RCC 7860 (cell line): Measurements from ENCODE around the gene ZIC2.

Experiments
- DNase-seq: peaks from one replicate; pipeline ENCODE4 v3.0.0-alpha.2; 2015; ENCODE audit warnings: low spot score
- FAIRE-seq: peaks from 2 replicates; lab custom pipeline; 2012; peaks lifted over from hg19 to GRCh38; lab: Jason Lieb, UNC

Gene ZIC2

DNA sequence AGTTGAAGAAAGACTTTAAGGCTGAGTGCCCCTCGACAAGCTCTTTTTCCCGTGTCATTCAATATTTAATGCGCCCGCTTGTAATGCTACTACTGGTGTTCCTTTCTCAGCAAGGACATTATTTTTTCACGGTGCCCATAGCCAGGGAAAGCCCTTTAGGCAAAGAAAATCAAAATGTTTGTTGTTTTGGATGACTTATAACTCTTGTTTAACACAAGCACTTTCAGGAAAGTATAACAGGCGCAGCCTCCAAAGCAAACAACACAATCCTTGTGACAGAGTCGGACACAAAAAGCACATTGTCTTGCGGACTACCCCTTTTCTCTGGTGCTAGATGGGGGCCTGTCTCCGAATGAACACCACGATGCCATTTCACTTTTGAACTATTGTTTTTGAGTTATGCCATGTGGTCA lies 22.5 kb upstream of the ZIC2 start:
- no peak for FAIRE-seq
- DNase-seq = no peak

DNA sequence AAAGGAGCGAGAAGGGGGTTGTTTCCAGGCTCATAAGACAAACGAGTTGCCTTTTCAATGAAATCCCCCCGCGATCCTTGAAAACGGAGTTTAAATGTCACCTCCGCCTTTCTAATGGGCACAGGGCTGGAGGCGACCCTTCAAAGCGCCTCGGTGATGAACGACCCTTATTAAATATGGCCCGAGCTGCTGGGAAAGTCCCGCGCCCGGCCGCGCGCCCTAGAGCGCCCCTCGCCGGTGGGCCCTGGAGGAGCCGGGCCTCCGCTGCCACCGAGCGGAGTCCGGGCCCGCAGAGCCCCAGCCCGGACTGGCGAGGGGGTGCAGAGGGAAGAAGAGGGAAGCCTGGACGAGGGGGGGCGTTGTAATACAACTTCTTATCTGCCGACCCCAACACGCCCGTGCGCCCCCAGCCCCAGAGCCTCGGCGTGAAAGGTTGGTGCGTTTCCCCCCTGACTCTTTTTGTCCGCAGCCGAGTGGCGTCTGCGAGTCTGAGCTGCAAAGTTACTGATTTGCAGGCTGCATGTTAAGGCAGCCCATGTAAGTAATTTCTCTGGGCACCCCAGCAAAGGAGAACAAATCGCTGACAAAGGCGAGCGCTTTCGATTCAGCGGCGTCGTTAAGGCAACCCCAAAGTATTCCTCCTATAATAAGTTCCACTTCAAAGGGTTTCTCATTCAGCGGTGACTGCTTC lies 21.9 kb upstream of the ZIC2 start:
- FAIRE-seq (no peak), DNase-seq (no peak)

DNA sequence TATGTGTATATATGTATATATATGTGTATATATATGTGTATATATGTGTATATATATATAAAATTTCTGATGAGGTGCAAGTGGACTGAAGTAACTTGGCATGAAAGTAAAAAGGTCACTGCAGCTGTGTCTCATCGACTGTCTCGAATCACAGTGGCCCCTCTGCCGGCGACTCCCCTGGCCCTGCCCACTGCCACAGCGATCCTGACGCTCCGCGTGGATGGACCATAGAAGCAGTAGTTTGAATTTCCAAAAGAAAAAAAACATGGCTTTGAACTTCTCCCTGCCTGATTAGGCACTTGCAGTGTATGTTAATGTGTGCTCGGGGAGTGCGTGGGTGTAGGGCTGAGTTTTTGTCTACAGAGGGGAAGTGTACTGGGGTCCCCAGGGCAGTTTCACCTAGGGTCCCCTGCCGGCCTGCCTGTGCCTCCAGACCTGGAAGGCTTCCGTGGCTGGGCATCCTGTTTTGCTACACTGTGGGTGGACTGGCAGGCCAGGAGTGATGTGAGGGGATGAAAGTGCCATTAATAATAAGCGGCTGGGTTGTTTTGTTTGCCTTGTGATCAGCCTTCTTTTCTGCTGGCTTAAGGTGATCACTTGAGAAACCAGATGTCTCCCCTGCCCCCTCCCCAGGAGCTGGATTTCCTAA lies 20.8 kb upstream of the ZIC2 start:
- FAIRE-seq = no peak
- DNase-seq = no peak

DNA sequence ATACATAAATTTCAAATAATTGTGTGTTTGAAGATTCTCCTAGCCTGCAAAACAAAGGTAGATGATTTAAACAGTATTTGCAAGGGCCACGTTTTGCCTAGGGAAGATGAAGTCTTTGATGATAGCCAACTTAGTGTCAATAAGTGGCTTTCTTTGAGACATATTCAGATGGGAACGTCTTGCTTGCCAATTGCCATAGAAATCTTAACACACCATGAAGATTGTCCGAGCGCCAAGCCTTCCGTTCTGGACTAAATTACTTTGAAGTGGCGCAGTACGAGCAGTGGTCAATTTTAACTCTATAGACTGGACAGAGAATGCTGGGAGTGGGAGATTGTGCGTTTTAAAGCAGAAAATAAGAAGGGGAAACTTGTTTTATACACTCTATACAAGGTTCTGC lies 19.9 kb upstream of the ZIC2 start:
- DNase-seq (no peak), FAIRE-seq (no peak)

DNA sequence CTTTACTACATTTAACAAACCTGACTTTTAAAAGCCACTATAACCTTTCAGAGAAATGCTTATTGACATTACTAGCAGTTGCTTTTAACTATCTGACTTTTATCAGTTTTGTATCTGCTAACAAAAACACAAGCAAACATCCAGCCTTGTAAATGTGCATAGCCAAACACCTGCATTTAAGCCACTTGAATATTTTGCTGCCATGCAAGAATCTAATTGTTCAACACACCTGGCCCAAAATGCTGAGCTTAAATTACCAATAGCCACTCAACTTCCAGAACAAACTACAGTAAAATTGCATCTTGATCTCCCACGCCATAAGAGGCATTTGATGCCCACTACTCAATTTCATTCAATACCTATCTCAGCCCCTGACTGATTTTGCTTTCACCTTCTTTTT lies 19.3 kb upstream of the ZIC2 start:
- DNase-seq = no peak
- no peak for FAIRE-seq

DNA sequence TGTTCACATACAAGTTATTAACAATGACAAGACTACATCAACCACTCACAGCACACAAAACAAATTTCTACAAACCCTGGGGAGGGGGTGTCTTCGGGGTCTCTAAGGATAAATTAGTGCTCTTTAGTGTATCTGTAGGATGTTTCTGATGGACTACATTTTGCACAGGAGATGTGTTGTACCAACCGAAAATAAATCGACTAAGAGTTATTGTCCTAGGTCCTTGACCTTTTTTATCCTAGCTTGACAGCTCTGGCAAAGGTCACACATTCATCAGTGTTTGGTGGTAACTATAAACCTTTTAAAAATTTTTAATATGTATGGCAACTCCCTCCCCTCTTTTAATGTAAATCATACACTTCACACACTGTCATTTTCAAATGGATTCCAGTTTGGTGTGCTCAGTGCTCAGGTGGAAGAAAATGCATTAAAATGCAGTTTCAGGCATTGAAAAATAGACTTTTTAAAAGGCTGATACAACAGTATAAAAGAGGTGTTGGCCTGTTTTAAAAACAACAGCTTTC lies 17.7 kb upstream of the ZIC2 start:
- FAIRE-seq = no peak
- no peak for DNase-seq

DNA sequence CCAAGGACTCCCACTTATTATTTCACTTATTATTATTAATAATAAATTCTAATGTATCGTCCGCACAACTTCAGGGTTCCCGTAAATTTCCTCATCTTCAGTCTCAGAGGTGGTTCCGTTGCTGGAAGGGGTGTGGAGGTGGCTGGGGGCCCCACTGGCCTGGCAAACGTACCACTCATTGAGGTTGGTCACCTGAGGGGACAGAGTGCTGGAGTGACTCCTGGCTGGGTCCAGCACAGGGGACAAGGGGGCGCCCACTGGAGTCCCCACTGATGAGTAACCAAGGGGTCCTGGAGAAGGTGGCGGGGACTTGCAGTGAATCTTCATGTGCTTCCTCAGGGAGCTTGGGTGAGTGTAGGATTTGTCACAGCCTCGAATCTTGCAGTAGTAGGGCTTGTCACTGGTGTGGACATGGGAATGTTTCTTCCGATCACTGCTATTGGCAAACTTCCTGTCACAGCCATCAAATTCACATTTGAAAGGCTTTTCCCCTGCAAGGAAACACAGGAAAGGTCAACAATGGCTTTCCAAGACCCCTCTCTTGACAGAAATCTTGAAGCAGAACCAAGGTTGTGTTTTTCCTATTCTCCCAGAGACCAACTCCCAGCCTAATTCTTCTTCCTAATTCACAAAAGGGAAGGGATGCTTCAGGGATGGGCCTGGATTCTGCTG lies 16.1 kb upstream of the ZIC2 start:
- FAIRE-seq (no peak), DNase-seq (no peak)

DNA sequence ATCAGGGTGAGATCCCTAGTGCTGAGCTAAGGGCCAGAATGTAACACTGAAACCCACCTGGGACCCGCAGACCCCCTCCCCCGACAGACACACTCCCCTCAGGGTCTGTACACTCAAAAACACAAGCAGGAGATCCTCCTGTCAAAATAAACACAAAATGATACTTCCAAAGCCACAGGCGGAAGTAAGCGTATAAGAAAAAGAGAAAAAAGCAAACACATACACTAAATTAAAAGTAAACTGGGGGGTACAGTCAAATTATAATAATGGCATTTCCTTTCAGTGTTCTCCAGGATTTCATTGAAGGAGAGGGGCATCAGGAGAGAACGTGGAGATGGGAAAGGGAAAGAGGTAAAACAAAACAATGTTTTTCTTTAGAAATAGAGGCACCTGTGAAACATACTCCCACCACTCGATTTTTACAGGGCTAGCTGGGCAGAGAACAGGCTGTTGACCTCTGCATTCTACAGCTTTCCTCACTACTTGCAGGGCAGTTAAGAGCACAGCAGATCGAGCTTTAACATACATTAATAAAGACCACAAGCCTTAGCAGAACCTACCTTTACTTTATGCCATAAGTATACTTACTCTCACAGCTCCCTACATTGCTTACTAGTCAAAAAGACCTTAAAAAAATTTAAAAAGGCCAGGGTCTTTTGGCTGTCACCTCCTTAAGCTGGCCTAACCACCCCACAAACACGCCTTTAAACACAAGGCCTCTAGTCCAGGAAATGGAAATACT lies 15.3 kb upstream of the ZIC2 start:
- DNase-seq = no peak
- FAIRE-seq = no peak

DNA sequence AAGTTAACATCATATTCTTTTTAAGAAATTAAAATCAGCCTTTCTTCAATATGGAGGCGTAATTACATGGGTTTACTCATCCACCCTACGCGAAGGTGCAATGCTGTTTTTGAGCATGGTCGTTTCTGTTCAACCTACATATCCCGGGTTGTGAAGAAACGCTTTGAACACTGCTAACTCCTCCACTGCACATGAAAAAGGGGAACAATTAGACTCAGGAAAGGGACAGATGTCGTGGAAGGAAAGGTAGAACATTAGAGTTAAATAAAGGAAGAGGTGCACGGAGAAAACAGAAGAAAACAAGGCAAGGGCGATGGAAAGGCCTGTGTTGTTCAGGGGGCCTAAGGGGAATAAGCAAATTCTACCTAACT lies 14.1 kb upstream of the ZIC2 start:
- FAIRE-seq (no peak), DNase-seq (no peak)

DNA sequence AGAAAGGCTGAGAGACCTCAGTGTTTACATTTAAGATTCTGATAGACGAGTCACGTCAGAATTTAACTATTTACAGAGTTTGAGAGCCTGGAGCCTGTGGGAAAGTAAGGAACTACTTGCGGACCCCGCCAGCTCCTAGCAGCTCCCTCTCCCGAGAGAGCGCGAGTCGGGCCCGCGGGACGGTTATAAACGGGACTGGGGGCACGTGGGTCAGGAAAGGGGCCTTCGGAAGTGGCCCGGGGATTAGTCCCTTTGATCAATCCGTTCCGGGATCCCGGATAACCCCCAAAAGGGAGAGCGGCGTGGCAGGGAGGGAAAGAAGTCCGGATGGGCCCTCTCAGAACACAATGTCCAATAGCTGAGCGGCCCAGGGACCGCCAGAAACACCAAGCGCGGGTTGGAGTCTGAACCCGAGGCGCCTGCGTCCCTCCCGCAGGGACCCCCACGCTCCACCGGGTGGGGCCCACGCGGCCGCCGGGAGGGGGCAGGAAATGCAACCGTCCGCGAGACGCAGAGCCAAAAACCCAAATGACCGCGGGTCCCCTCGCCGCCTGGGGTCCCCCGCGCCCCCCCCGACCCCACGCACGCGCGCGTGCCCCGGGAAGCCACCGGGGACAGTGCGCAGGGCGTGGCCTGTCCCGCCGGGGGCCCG lies 13.6 kb upstream of the ZIC2 start:
- no peak for FAIRE-seq

DNA sequence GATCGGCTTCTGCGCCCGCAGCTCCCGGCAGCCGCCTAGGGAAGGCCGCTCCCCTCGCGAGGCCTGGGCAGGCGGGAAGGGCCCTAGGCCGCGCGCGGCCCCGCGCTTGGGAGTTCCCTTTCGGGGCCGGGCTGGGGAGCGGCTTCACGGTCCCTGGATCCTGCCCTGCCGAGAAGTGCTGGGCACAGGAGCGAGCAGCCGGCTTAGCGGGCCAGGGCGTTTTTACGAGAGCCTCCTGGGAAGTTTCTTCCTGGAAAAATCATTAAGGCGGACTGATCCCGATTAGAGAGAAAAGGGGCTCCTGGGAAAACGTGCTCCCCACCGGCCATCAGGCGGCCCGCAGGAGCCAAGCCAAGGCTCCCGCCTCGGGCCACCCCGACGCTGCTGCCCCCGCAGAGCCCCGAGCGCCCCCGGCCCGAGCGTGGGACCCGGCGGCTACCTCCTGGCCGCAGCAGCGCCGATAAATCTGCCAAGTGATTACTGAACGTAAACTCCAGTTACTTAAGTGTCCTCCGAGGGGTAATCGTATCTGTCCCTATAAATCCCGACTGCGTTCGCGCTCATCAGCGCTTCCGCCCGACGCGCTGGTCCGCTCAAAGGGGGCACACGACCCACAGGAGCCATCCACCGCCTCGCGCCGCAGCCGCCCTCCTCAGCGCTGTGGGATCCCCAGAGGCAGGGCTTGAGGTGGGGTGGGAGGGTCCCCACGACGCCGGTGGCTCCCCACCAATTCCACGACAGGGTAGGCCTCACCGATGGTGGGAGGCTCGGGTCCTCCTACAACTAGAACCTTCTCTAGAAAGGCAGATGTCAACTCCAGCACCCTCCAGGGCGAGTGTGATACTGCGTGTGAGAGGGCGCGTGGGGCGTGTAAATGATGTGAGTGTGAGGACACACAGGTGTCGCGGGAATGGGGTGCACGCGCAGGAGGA lies 12.8 kb upstream of the ZIC2 start:
- DNase-seq = no peak
- no peak for FAIRE-seq

More for the DNA sequence above, 13.6 kb upstream of the ZIC2 start:
- no peak for DNase-seq

DNA sequence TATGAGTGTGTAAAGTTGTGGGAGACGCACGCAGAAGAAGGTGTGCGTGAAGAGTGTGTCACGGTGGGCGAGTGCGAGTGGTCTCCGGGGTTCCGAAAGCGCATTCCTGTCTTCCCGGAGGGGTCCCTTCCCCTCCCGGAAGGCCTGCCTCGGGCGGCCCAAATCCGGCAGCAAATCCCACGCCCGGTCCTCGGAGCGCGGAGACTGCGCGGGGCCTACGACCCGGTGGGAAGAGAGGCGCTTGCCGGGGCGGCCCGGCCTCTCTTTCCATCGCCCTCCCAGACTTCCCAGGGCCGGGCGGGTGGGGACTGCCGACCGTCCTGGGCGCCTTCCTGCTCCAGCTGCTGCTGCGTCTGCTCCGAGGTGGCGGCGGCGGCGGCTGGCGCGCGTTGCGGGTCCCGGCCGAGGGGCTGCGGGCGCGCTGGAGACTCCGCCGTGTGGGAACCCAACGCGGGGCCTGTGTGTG lies 12.1 kb upstream of the ZIC2 start:
- DNase-seq (no peak), FAIRE-seq (no peak)

DNA sequence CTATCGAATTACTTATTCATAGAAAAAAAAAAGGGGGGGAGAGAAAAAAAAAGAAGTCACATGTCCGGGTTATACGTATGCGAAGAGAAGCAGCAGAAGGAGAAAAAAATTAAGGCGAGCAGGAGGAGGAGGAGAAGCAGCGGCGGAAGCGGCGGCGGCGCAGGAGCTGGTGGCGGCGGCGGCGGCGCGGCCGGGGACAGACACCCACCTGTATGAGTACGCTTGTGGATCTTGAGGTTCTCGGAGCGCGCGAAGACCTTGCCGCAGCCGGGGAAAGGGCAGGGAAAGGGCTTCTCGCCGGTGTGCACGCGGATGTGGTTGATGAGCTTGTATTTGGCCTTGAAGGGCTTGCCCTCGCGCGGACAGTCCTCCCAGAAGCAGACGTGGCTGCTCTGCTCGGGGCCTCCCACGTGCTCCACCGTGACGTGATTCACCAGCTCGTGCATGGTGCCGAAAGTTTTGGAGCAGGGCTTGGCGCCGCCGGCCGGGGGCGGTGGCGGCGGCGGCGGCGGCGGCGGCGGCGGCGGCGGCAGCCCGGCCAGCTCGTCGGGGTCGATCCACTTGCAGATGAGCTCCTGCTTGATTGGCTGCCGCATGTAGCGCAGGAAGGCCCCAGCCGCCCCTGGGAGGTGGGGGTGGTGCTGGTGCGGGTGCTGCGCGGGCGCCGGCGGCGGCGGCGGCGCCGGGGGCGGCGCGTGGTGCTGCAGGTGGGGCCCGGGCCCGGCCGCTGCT lies 11.5 kb upstream of the ZIC2 start:
- peak; percentile 43 for DNase-seq
- FAIRE-seq = no peak

DNA sequence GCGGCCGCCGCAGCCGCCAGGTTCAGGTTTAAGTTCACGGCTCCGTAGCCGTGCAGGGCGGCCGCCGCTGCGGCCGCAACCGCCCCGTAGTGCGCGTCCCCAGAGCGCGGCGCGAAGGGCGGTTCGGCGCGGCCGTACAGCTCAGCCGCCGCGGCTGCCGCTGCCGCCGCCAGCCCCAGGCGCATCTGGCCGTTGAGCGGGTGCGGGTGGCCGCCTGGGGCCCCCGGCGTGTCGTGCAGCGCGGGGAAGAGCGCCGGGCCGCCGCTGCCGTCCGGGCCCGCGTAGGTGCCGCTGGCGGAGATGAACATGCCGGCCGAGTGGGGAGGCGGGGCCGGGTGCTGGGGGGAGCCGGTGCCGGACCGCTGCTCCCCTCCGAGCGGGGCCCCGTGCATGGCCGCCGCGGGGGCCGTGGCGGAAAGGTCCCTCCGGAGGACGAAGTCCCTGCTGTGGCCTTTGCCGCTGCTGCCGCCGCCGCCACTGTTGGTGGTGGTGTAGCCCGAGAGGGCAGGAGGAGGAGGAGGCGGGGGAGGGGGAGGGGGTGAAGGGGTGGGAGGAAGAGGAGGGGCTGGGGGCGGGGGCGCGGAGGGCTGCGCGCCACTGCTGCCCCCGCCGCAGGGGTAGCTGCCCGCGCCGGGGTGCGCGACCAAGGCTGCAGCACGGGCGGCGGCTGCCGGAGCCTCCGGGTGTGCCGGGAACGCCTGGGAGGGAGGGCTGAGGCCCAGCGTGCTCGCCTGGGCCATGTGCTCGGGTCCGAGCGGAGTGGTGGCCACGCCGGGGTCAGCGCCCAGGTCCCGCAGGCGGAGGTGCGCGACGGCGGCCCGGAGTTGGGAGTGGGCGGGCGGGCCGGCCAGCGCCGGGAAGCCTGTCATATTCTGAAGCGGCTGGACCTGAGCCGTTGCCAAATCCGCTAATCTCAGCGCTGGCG lies 10.7 kb upstream of the ZIC2 start:
- FAIRE-seq = no peak
- no peak for DNase-seq

DNA sequence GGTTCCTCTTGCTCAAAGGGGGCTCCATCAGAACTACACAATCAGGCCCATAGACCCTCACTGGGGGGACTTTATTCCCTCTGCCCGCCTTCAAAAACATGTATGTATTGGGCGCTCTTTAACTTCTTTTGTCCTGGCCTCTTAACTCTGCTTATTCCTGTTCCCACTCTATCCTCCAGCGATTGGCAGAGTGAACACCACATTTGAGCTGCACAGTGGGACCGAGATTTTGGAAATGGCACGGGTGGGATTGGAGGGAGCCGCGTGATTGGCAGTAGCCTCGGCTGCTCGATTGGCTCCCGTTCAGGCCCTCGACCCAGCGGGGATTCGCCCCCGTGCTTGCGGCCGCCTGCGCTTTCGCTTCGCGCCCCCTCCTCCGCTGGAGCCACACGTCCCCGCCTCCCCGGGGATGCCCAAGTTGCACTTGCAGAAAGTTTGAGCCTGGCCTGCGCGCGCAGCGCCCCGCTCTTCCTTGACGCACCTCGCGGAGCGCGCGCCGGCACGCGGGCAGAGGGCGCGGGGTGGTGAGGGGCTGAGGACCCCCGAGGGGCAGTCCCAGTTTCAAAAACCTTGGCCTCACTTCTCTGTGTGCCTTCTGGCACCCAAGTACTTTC lies 9.9 kb upstream of the ZIC2 start, which contains the start of gene ZIC5:
Gene ZIC5 (minus strand): TSS at position 192 of the 614 bp plus-strand sequence. CDS start 164 bp downstream, at position 28.
- FAIRE-seq (no peak), DNase-seq (no peak)

DNA sequence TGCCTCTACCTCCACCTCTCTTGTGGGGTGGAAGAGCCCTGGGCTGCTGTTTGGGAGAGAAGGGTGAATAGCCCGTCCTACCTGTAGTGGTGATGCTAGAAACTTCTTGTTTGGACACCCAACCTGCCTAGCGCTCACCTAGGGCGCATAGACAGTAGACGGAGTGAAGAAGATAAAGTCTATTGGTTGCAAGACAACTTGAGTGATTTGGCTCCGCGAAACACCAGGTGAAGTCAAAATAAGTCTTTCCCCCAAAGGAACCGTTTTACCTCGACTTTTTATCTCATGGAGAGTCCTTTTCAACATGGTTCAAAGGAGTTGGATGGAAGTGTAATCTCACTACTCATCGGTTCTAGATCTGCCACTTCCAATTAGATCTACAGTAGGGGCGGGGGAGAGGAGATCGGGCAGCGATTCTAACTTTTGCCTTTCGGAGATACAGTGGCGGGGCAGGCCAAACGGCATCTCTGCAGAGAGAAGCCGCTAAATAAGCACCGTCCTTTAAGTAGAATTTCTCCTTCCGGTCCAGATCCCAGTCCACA lies 9.3 kb upstream of the ZIC2 start:
- DNase-seq = no peak
- FAIRE-seq = no peak

DNA sequence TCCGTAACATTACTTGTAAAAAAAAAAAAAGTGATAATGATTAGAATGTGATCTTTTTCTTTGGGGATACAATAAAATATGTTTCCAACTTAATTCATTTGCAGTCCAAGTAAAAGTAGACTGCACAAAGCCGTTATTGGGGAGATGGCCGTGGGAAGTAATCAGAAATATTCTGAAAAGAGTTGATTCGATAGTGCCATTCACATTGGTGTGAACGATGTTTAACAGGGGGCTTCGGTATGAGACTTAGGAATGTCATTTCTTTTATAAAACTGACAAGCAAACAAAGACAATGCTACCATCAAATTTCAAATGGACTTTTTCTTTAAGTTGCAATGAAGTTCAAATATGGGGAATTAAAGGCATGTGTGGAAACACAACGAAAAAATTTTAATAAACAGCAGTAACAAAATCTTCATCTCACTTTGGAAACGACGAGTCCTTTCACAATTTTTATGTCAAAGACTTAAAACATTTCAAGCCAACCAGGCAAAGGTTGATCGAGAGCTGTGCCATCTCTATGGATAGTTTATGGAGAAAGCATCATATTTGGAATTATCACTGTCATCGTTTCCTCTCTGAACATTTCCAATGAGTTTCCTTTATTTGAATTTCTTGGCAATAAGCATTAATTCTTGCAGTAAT lies 8.3 kb upstream of the ZIC2 start:
- DNase-seq = no peak

More for the DNA sequence above, 8.3 kb upstream of the ZIC2 start:
- FAIRE-seq = no peak
